Motor neuron (in vitro differentiated cells): ENCODE results near the gene ITGB7. TPM values are rescaled to one million over a fixed set of nuclear protein-coding genes. Genes with fewer than 3 reads are reported as not detected.
A peak's percentile ranks its signal among the peaks of the same experiment; 100 is the strongest.

ENCODE experiments used
- ATAC-seq, 8 experiments: fragments of 200-7000 bp; cut with Tn5 transposase; replicated peaks in 6 of 8; 2 replicates each; pipeline ENCODE4 v1.8.0; 2021; ENCODE audit warnings: mild to moderate bottlenecking in 8 of 8, moderate library complexity in 8 of 8
- H3K27ac ChIP-seq, 2 donors: fragments of 250-450 bp; sonication (Bioruptor Pico); 2 replicates each; pipeline ENCODE4 v1.9.0; 2021; ENCODE audit warnings: antibody characterized with exemption in 2 of 2, mild to moderate bottlenecking in 2 of 2, moderate library complexity in 1 of 2
- H3K4me1 ChIP-seq, 2 donors: fragments of 250-450 bp; sonication (Bioruptor Pico); replicated peaks in 1 of 2; 2 replicates each; pipeline ENCODE4 v1.6.1; 2021; ENCODE audit warnings: antibody characterized with exemption in 2 of 2, mild to moderate bottlenecking in 2 of 2, moderate library complexity in 1 of 2
- H3K4me3 ChIP-seq, 5 donors: fragments of 250-450 bp; sonication (Bioruptor Pico); 2 replicates each; pipeline ENCODE4 v1.9.0; 2021; ENCODE audit warnings: antibody characterized with exemption in 5 of 5, mild to moderate bottlenecking in 5 of 5, moderate library complexity in 4 of 5
- WGBS, 10 experiments: fragments of 450-650 bp; shearing (Covaris generic); methylation state at CpG; one replicate each; pipeline ENCODE4 v1.0.0; 2022; 5-methylcytosine and 5-hydroxymethylcytosine counted together
- in situ Hi-C, 9 experiments: fragments of 400-800 bp; cut with MboI; loops; one replicate each; pipeline ENCODE4 v1.15.0; 2021; ENCODE audit warnings: low sequenced_read_pairs in 9 of 9, low pct_unique_long_range_greater_than_20kb in 2 of 9; ENCODE audit not compliant: unreplicated experiment in 9 of 9
- total RNA-seq, 8 experiments: library from RNA; unstranded; fragments of 300-600 nt; gene quantifications; 2 replicates each; pipeline versions ENCODE4 v1.2.3 to v1.2.4, GENCODE V29; 2022

Gene ITGB7
- total RNA-seq, 8 experiments from 2014 or later, result 0.05 to 1.6 (median 0.80) TPM

GRCh38 chr12:53190108-53190729, 16.8 kb downstream of the ITGB7 start:
- Histone ChIP-seq H3K4me1 (no peaks in the 10 kb centered on the region), H3K4me3 (no peak overlapping the region), H3K27ac (no peak overlapping the region)
- WGBS, 10 experiments, result 69 to 100% (median 94%) methylated on average over 1 to 7 of the region's 14 CpGs; no CpG with 5 or more reads in 1 of the 10 experiments
- peak; percentile 63 to 90 (median 80) for ATAC-seq
- in situ Hi-C loops, result loop anchor here in 1 of 9 experiments (25.0 kb wide), 1 partner anchor 97 kb away; the partner anchor contains the start of genes MYG1 and PFDN5

GRCh38 chr12:53187145-53187899, 19.7 kb downstream of the ITGB7 start:
- in situ Hi-C loops, result loop anchor here in 1 of 9 experiments (25.0 kb wide), 1 partner anchor 100 kb away; the partner anchor contains the start of genes MYG1 and PFDN5
- ATAC-seq, result peak in 1 of 8 experiments; percentile 9

GRCh38 chr12:53186745-53187144, 20.3 kb downstream of the ITGB7 start:
- no peak for ATAC-seq
- Histone ChIP-seq H3K27ac (no peak overlapping the region), H3K4me1 (peaks cover 15 to 19% of the 10 kb centered on the region in 2 donors), H3K4me3 (no peak overlapping the region)
- WGBS, 10 experiments, result 80 to 100% (median 96%) methylated on average over 2 to 4 of the region's 4 CpGs; no CpG with 5 or more reads in 3 of the 10 experiments
- in situ Hi-C loops, result loop anchor here in 1 of 9 experiments (25.0 kb wide), 1 partner anchor 101 kb away; the partner anchor contains the start of genes MYG1 and PFDN5

More at GRCh38 chr12:53187145-53187899, 19.7 kb downstream of the ITGB7 start:
- Histone ChIP-seq H3K4me3 (no peak overlapping the region), H3K4me1 (peaks cover 9 to 13% of the 10 kb centered on the region in 2 donors), H3K27ac (no peak overlapping the region)
- 70 to 100% (median 83%) methylated on average over 1 to 8 of the region's 15 CpGs; no CpG with 5 or more reads in 2 of the 10 experiments for WGBS, 10 experiments

GRCh38 chr12:53185582-53186153, 21.4 kb downstream of the ITGB7 start:
- ATAC-seq, result no peak

GRCh38 chr12:53184828-53185227, 22.2 kb downstream of the ITGB7 start:
- Histone ChIP-seq H3K4me3 (no peak overlapping the region), H3K4me1 (peaks cover 17 to 22% of the 10 kb centered on the region in 2 donors), H3K27ac (no peak overlapping the region)
- 93 to 100% (median 100%) methylated on average over 2 to 4 of the region's 6 CpGs; no CpG with 5 or more reads in 7 of the 10 experiments for WGBS, 10 experiments
- in situ Hi-C loops, result loop anchor here in 1 of 9 experiments (25.0 kb wide), 1 partner anchor 102 kb away; the partner anchor contains the start of genes MYG1 and PFDN5
- ATAC-seq, result no peak

More at GRCh38 chr12:53185582-53186153, 21.4 kb downstream of the ITGB7 start:
- in situ Hi-C loops, result loop anchor here in 1 of 9 experiments (25.0 kb wide), 1 partner anchor 102 kb away; the partner anchor contains the start of genes MYG1 and PFDN5
- Histone ChIP-seq H3K4me1 (peaks cover 17 to 22% of the 10 kb centered on the region in 2 donors), H3K27ac (no peak overlapping the region), H3K4me3 (no peak overlapping the region)
- 75 to 100% (median 100%) methylated on average over 1 to 2 of the region's 3 CpGs; no CpG with 5 or more reads in 1 of the 10 experiments for WGBS, 10 experiments

GRCh38 chr12:53182903-53183302, 24.1 kb downstream of the ITGB7 start:
- in situ Hi-C loops, result loop anchor here in 1 of 9 experiments (25.0 kb wide), 1 partner anchor 104 kb away; the partner anchor contains the start of genes MYG1 and PFDN5
- H3K4me1 ChIP-seq, result peaks cover 23 to 29% of the 10 kb centered on the region in 2 donors
- peak overlapping the region in 1 of 5 donors; percentile 2 for H3K4me3 ChIP-seq
- ATAC-seq, result no peak
- no peak overlapping the region for H3K27ac ChIP-seq
- WGBS, 10 experiments, result 65 to 100% (median 79%) methylated on average over 2 of the region's 2 CpGs; no CpG with 5 or more reads in 3 of the 10 experiments

- peaks cover 23 to 29% of the 10 kb centered on the region in 2 donors for H3K4me1 ChIP-seq
- H3K27ac ChIP-seq, result no peak overlapping the region
- peak overlapping the region in 3 of 5 donors; percentile 59 to 75 (median 69) for H3K4me3 ChIP-seq
- WGBS, 10 experiments, result 70 to 100% (median 92%) methylated on average over 1 to 2 of the region's 2 CpGs; no CpG with 5 or more reads in 5 of the 10 experiments
- ATAC-seq, result no peak
- in situ Hi-C loops, result loop anchor here in 1 of 9 experiments (25.0 kb wide), 1 partner anchor 105 kb away; the partner anchor contains the start of genes MYG1 and PFDN5
Observed at GRCh38 chr12:53181935-53182334, 25.1 kb downstream of the ITGB7 start.

- peak; percentile 41 to 79 (median 74) for ATAC-seq
- H3K4me1 ChIP-seq, result peaks cover 23 to 29% of the 10 kb centered on the region in 2 donors
- peak overlapping the region; percentile 92 to 96 for H3K27ac ChIP-seq
- in situ Hi-C loops, result loop anchor here in 1 of 9 experiments (25.0 kb wide), 1 partner anchor 106 kb away; the partner anchor contains the start of genes MYG1 and PFDN5
- WGBS, 10 experiments, result 0 to 40% (median 6%) methylated on average over 1 to 9 of the region's 57 CpGs; no CpG with 5 or more reads in 2 of the 10 experiments
- H3K4me3 ChIP-seq, result peak overlapping the region; percentile 48 to 75 (median 59)
Observed at GRCh38 chr12:53180931-53181645, 26.0 kb downstream of the ITGB7 start.

GRCh38 chr12:53180220-53180930, 26.7 kb downstream of the ITGB7 start, which contains the start of the genes CSAD and ZNF740:
TSS of gene CSAD (minus strand) at chr12:53180925. CDS start at chr12:53173470, 7,455 bp downstream.
TSS of gene ZNF740 (plus strand) at chr12:53180722. CDS start at chr12:53181984, 1,262 bp downstream.
- in situ Hi-C loops, result loop anchor here in 1 of 9 experiments (25.0 kb wide), 1 partner anchor 107 kb away; the partner anchor contains the start of genes MYG1 and PFDN5
- Histone ChIP-seq H3K27ac (peak within 1 kb of the TSS; percentile 92 to 96), H3K4me3 (peak within 1 kb of the TSS; percentile 48 to 75 (median 59)), H3K4me1 (peaks cover 28 to 33% of the 10 kb centered on the region in 2 donors)
- peak; percentile 89 to 96 (median 95) for ATAC-seq
- 0 to 7% (median 2%) methylated on average over 2 to 14 of the region's 70 CpGs; no CpG with 5 or more reads in 4 of the 10 experiments for WGBS, 10 experiments

GRCh38 chr12:53179687-53180219, 27.3 kb downstream of the ITGB7 start:
- H3K4me3 ChIP-seq, result peak overlapping the region; percentile 48 to 75 (median 59)
- 3 to 52% (median 30%) methylated on average over 2 to 9 of the region's 12 CpGs for WGBS, 10 experiments
- peaks cover 34 to 39% of the 10 kb centered on the region in 2 donors for H3K4me1 ChIP-seq
- ATAC-seq, result peak; percentile 6 to 45 (median 14)
- in situ Hi-C loops, result loop anchor here in 1 of 9 experiments (25.0 kb wide), 1 partner anchor 108 kb away; the partner anchor contains the start of genes MYG1 and PFDN5
- H3K27ac ChIP-seq, result peak overlapping the region; percentile 87 to 96
